Measurements from ENCODE around the gene CHD3. TPM values are rescaled to one million over a fixed set of nuclear protein-coding genes. Genes with fewer than 3 reads are reported as not detected.

CHD3 gene
- total RNA-seq, 1 donor from 2014 or later: 128 TPM

DNA sequence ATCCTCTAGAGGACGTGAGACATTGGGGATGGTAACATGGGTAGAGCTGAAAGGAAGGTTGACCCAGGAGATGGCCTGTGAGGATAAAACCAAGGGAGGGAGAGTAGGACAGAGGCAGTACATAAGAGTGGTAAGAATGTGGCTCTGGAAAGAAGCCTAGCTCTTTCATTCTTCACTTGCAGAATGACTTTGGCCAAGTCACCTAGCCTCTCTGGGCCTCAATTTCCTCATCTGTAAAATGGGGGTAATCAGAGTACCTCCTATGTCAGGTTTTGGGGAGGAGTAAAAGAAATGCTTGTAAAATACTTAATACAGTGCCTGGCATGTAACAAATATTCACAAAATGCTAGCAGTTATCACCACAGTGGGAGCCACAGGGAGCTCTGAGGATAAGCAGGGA lies 47.7 kb upstream of the CHD3 start:
- no peak for DNase-seq (ENCODE audit: extremely low spot score in 2 of 2)
- H3K27me3 ChIP-seq: no peaks in the 10 kb centered on the region
- no peak for TF ChIP-seq POLR2A (IDR thresholded peaks at IDR 0.05)
- TF ChIP-seq, protein P1, sequence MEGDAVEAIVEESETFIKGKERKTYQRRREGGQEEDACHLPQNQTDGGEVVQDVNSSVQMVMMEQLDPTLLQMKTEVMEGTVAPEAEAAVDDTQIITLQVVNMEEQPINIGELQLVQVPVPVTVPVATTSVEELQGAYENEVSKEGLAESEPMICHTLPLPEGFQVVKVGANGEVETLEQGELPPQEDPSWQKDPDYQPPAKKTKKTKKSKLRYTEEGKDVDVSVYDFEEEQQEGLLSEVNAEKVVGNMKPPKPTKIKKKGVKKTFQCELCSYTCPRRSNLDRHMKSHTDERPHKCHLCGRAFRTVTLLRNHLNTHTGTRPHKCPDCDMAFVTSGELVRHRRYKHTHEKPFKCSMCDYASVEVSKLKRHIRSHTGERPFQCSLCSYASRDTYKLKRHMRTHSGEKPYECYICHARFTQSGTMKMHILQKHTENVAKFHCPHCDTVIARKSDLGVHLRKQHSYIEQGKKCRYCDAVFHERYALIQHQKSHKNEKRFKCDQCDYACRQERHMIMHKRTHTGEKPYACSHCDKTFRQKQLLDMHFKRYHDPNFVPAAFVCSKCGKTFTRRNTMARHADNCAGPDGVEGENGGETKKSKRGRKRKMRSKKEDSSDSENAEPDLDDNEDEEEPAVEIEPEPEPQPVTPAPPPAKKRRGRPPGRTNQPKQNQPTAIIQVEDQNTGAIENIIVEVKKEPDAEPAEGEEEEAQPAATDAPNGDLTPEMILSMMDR (IDR thresholded peaks at IDR 0.05): no peak
- no peak for TF ChIP-seq POLR2AphosphoS5 (IDR thresholded peaks at IDR 0.05; ENCODE audit: insufficient read depth in 1 of 2, low read depth in 1 of 2)
- peak overlapping the region; percentile 99 for H3K27ac ChIP-seq
- peak overlapping the region; percentile 58 to 69 for H3K4me3 ChIP-seq
- H3K9me3 ChIP-seq: no peaks in the 10 kb centered on the region
- peaks cover 86% of the 10 kb centered on the region for H3K4me1 ChIP-seq
- H3K36me3 ChIP-seq: peaks cover 0 to 2% of the 10 kb centered on the region in 2 donors
- intact Hi-C loops (cut with DNase I): loop anchor here (5.0 kb wide), 1 partner anchor 264 kb away; the partner anchor contains the start of gene CD68

DNA sequence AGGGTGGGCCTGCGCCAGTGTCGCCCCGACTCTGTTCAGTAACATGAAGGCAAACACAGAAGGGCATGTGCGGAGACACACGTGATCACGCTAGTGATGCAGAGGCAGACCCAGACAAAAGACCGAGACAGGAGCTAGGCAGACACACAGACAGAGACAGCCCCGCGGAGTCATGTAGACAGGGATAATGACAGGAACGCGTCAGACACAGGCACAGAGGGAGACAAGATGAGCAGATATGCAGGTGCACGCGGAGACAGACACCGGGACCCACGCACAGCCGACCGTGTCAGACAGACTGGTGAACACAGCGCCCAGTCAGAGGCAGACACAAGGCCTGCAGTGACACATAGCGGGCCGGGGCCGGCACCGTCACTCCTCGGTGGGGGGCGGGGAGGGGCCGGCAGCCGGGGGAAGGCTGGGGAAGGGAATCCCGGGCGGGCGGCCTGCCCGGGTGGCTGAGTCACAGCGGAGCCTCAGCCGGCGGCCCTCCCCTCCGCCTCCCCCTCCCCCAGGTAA lies 47.1 kb upstream of the CHD3 start:
- Histone ChIP-seq H3K4me3 (peak overlapping the region; percentile 58 to 69), H3K27me3 (no peaks in the 10 kb centered on the region), H3K9me3 (no peaks in the 10 kb centered on the region), H3K27ac (peak overlapping the region; percentile 99), H3K4me1 (peaks cover 85% of the 10 kb centered on the region), H3K36me3 (peaks cover 0 to 8% of the 10 kb centered on the region in 2 donors)
- no peak for DNase-seq (ENCODE audit: extremely low spot score in 2 of 2)
- intact Hi-C loops (cut with DNase I): loop anchor here (5.0 kb wide), 1 partner anchor 264 kb away; the partner anchor contains the start of gene CD68
- TF ChIP-seq POLR2A (IDR thresholded peaks at IDR 0.05) (no peak), POLR2AphosphoS5 (IDR thresholded peaks at IDR 0.05; ENCODE audit: insufficient read depth in 1 of 2, low read depth in 1 of 2) (no peak)
- TF ChIP-seq, protein P1 (IDR thresholded peaks at IDR 0.05): no peak

DNA sequence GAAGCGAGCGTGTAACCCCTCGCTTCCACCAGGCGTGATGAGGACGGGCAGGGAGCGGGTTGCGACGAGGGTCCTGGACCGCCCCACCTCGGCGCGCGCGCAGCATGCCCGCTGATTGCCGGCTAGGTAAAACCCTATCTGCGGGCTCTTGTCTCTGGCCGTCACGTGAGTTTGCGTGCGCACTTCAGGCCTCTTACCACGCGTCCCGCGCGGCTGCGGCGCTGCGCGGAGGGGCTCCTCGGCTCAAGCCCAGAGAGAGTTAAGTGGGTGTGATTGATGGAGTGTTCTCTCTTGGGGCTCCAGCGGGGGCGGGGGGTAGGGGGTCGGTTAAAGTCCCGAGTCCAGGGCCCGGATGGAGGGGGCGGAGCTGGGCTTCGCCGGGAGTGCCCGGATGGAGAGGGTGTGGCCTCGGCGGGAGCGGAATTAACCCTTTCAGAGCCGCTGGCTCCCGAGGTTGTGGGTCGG lies 46.6 kb upstream of the CHD3 start:
- no peaks in the 10 kb centered on the region for H3K9me3 ChIP-seq
- H3K27me3 ChIP-seq: no peaks in the 10 kb centered on the region
- peaks cover 80% of the 10 kb centered on the region for H3K4me1 ChIP-seq
- DNase-seq (ENCODE audit: extremely low spot score in 2 of 2): peak in 1 of 2 donors; percentile 94
- peak overlapping the region; percentile 58 to 69 for H3K4me3 ChIP-seq
- intact Hi-C loops (cut with DNase I): loop anchor here (5.0 kb wide), 1 partner anchor 265 kb away; the partner anchor contains the start of gene CD68
- H3K36me3 ChIP-seq: peaks cover 0 to 12% of the 10 kb centered on the region in 2 donors
- H3K27ac ChIP-seq: peak overlapping the region; percentile 99
- TF ChIP-seq POLR2A (IDR thresholded peaks at IDR 0.05) (no peak), POLR2AphosphoS5 (IDR thresholded peaks at IDR 0.05; ENCODE audit: insufficient read depth in 1 of 2, low read depth in 1 of 2) (peak; percentile 47 to 84)
- TF ChIP-seq, protein P1 (IDR thresholded peaks at IDR 0.05): no peak

DNA sequence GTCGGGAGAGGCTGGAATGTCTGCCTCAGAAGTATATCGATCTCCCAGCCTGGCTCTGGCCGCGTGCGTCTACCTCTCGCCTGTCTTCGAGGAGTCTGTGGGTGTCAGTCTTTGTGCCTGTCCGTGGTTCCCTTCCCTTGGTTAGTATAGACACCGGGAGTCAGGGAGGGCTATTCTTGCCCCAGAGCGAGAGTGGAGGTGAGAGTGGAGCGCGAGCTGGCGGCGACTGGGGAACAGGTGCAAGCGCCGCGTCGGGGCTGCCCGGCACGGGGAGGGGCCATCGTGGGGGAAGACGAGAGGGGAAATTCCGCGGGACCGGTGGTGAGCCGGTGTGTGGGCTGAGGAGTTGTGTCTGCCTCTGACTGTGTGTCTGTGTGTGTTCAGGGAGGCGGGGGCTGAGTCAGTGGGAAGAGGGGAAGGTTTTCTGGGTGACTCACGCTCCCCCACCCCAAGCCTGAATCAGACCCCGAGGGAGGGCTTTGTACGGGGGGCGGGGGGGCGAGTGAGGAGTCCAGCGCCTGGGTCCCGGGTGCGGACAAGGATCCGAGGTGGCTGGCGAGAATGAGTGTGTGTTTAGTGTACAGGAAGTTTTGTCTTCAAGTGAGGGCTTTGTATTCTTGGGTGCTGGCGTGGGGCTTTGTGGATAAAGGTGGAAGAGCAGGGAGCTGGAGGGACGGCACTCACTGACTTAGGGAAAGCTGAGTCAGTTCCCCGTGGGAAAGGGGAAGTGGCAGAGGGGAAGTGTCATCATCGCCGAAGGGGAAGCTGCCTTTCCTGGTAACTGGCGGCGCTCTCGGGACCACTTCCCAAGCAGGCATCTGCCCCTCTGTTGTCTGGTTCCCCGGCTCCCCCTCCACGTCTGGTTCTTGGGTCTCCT lies 46.0 kb upstream of the CHD3 start:
- peaks cover 73% of the 10 kb centered on the region for H3K4me1 ChIP-seq
- peak overlapping the region; percentile 99 for H3K27ac ChIP-seq
- H3K27me3 ChIP-seq: no peaks in the 10 kb centered on the region
- H3K9me3 ChIP-seq: no peaks in the 10 kb centered on the region
- intact Hi-C loops (cut with DNase I): loop anchor here (1.0 to 5.0 kb wide), 2 partner anchors 33 to 265 kb away; partner anchors contain the start of gene CD68
- peaks cover 0 to 18% of the 10 kb centered on the region in 2 donors for H3K36me3 ChIP-seq
- TF ChIP-seq POLR2A (IDR thresholded peaks at IDR 0.05) (peak in 1 of 2 donors; percentile 33), POLR2AphosphoS5 (IDR thresholded peaks at IDR 0.05; ENCODE audit: insufficient read depth in 1 of 2, low read depth in 1 of 2) (peak; percentile 54 to 64)
- TF ChIP-seq, protein P1 (IDR thresholded peaks at IDR 0.05): no peak
- DNase-seq (ENCODE audit: extremely low spot score in 2 of 2): peak in 1 of 2 donors; percentile 96
- peak overlapping the region; percentile 58 to 69 for H3K4me3 ChIP-seq

All from vagina (tissue), 2 donors.